GM18498 (cell line): ENCODE results near the gene LIPF.
"Not testable (repeated sequence)": the region's sequence is repeated elsewhere in the genome, so short reads cannot be mapped to it uniquely, and the experiment has no call there.

Experiments
- ATAC-seq: cut with Tn5 transposase; IDR thresholded peaks from one replicate; pipeline ENCODE4 v1.9.1; 2021; ENCODE audit warnings: mild to moderate bottlenecking, moderate library complexity; ENCODE audit not compliant: unreplicated experiment

LIPF gene, protein sequence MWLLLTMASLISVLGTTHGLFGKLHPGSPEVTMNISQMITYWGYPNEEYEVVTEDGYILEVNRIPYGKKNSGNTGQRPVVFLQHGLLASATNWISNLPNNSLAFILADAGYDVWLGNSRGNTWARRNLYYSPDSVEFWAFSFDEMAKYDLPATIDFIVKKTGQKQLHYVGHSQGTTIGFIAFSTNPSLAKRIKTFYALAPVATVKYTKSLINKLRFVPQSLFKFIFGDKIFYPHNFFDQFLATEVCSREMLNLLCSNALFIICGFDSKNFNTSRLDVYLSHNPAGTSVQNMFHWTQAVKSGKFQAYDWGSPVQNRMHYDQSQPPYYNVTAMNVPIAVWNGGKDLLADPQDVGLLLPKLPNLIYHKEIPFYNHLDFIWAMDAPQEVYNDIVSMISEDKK

DNA sequence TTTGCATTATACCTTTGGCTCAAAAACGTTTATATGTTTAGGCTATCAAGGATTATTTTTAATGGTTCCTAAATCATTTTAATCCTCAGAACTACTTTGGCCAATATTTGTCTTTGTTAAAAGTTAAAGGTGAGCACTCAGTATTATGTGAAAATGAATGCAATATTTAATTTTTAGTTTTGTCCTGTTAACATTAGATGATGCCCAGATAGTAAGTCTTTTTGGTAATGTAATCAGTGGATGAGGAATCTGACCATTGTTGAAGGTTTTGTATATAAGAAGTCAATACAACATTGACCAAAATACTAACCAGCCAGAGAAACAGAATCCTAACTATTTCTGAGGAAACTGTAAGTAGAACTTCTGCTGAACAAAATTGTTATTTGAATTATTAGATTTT lies at the start of gene LIPF:
TSS of gene LIPF (plus strand) at position 301 of the 400 bp plus-strand sequence. CDS start 2,856 bp downstream, outside the sequence.
- no peak for ATAC-seq

DNA sequence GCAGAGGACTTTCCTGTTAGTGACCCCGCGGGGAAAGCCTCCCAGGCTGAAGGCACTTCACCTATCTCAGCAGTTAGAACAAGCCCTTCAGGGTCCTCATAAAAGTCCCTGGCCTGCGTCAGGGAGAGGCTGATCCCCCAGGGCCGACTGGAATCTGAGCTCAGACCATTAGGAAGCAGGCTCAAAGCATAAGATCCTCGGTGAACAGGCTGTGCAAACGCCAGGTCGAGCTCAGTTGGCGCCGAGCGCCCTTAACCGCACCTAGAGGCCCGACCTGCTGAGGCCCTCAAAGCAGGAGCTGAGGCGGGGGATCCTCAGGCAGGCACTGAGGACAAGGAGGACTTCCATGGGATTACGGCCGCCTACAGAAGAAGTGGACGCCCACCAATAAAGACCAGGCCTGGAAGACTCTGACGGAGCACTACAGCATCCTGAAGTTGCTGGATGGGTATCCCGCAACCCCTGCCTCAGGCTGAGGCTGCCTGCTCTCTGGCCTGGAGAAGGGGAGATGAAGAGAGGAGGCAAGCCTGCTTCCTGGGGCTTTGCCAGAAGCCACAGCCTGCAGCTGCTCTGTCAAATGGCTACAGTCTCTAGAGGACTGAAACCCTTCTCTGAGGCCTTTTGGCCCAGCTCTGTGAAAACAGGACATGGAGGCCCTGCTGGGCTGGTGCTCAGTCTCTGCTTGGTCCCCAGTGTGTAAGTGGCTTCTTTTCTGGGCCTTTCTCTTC lies 47.8 kb upstream of the LIPF start:
- ATAC-seq, result no peak

DNA sequence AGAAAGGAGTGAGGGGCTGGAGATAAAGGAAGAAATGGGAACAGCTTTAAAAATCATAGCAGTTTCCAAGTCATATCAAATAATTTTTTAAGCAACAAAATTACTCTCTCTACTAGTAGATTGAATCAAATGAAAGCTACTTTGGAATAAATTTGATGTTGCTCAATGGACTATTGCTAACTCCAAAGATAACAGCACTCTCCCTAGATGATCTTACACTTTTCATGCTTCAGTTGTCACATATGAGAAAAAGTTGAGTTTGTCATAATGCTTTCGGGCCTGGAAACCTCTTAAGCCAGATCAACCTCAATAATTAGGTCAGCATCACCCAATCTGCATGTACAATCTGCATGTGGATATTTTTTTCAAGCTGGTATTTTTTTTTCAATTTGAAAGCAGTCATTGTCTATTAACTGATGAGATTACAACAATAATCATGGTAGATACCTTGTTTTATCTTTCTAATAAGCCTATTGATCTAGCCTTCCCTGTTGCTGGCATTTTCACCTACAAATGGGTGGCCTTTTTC lies 46.4 kb upstream of the LIPF start:
- ATAC-seq, result no peak

DNA sequence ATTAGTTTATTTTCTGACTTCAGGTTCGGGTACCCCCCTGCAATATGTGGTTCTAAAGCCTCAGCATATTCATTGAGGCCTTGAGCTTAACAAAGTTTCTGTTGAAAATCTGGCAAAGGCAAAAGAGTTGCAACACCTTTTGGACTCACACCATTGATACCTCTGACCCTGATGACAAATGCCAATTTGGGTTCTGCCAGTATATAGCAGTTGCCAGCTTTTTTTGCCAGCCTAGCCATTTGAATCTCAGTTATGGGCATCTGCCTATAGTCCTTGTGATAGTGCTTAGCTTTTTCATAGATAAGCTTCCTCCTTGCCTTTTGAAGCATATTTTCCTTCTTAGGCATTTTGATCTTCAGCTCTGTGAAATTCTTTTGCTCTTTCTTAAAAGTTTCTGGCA lies 45.7 kb upstream of the LIPF start:
- no peak for ATAC-seq

DNA sequence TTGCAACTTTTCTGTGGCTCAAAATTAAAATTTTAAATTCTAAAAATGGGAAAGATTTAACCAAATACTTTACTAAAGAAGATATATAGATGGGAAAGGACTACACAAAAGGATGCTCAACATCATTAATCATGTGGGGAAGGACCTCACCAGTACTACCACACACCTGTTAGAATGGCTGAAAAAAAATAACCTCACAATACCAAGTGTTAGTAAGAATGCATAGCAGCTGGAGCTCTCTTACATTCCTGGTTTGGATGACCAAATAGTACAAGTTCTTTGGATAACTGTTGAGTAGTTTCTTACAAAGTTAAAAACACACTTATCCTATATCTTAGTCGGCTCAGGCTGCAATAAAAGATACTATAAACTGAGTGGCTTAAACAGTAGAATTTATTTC lies 43.8 kb upstream of the LIPF start:
- ATAC-seq, result no peak

DNA sequence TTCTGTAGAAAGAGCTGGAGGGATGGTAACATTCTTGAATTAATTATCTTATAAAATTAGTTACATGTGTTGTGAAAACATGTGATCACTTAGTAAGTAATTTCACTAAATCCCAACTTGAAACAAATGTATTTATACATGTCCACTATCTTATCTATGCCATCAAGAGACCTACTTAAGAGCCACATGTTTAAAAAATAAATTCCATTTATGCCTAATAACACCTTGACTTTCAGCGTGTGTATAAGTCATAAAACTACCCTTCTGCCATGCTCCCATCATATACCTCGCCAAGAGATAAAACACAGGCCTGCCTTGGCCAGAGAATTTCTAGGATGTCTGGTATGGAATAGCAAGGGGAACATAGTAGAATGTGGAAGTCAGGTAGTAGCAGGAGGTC lies 40.4 kb upstream of the LIPF start:
- ATAC-seq, result no peak

DNA sequence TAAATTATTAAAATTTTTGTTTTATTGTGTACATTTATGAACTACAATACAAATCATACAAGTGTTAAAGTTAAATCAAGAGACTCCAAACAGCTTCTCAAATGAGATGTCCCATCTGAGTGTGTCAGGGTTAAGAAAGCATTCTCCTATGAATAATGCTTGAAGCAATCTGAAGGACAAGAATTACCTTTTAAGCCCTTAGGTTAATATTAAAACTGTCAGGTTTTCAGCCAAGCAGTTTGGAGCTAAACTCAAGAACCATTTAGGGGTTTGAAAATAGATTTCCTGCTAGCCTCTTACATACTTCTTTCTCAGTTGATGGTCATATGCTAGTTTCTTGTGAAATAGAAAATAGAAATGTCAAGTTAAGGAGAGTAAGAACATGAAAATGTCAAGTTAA lies 39.4 kb upstream of the LIPF start:
- ATAC-seq, result no peak

DNA sequence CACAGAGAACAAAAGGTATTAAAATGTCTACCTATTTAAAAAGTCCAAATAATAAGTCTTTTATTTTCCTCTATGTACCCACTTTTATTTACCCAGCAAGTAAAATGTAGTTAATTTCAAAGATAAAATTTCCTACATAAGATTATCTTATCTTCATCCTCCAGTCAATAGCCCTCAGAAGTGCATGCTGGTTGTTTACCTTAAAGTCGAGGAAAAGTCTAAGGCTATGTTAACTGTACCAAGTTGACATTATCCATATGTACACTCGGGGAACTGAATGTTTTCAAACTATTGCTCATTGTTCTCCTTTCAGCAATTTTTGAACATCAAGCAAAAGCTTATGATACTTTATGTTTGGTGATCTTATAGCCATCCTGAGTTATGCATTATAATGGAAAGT lies 24.1 kb upstream of the LIPF start:
- no peak for ATAC-seq

DNA sequence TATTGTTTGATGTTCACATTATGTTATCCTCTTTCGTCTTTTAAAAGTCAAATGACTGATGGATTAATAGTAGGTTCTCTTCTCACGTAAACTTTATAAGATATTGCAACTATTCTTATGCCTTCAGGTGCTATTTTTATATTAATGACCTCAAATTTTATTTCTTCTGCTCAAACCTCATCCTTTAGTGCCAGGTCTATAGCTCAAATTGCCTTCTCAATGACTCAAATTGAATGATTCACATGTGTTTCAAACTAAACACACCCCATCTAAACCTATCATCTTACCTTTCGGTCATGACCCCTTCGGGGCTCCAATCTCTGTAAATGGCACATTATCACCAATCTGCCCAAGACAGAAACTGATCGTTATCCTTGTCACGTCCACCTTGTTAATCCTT lies 22.0 kb upstream of the LIPF start:
- no peak for ATAC-seq

DNA sequence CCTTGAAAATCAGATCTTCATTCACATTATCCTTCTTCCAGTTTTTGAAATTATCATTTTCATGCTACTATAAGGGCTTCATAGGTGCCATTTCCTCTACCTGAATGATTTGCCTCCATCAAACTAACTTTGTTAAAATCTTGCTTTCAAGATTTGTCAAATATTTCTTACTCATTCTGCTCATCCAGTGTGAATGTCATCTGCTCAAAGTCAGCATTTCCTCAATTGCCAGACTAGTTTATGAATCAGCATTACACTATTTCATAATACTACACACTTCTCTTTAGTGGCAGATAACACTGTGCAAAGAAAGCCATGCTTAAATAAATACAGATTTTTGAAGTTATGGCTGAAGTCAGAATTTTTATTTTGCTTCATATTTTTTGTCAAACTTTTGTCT lies 21.3 kb upstream of the LIPF start:
- no peak for ATAC-seq

DNA sequence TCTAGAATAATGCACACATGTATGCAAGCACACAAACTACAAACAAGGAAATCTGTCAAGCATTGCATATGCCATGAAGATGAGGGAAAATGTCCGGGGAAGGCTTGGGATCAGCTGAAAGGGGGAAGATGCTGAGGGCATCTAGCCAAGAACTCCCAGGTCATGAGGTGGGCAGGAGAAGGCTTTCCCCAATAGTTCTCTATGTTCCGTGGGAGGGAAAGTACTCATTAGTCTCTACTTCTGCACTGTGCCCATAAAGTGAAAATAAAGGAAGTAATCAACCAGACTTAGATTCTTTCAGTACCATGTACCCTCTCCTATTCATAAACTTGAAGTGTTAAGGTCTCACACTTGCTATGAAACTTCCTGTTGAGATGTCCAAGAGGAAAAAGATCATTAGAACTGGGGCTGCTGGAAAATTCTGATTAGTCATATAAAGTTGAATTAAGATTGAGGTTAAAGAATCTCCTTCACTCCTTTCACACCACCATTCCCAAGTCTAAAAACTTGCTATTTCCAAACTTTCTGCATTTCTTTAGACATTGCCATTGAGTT lies 17.1 kb upstream of the LIPF start:
- no peak for ATAC-seq

DNA sequence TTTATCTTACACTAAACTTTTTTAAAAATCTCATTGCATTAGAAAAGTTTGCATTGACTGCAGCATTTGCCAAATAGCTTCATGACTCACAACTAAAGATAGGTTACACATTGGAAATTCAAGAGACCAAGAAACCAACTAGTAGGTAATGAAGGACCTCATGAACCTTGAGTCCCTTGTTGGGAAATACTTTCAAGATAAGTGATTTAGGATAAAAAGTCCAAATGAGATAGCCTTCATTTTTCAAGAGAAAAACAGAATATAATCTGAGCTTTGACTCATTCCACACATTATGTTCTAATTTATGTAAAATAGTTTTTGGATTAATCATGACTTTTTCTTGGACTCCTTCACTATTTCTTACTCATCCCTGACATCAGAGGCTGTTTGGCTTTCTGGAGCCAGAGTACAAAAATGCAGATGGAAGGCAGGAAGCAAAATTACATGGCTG lies 13.1 kb upstream of the LIPF start:
- ATAC-seq, result no peak

DNA sequence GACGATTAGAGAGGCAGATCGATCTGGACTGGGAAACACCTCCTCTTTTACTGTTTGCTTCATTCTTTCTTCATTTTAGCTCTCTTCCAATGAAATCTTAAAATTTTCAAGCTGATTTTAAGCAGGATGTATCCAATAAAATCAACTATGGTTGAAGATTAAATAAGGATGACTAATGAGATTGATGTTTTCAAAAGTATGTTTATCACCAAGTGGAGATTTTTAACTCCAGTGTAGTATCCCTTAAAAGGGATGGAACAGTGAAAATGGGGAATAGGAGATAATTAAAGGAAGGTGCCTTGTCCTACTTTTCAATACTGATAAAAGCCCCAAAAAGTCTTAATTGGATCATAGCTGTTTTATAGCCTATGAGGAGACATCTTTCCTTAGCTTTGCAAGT lies 11.6 kb upstream of the LIPF start:
- ATAC-seq, result no peak

DNA sequence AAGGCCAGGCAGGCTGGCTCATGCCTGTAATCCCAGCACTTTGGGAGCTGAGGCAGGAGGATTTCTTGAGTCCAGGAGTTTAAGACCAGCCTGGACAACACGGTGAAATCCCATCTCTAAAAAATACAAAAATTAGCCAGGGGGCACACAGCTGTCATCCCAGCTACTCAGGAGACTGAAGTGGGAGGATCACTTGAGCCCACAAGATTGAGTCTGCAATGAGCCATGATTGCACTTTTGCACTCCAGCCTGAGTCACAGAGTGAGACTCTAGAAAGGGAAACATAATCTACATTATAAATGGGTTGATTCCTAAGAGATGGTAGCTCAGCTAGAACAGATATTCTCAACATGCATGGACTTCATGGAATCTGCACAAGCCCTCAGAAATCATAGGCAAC lies 6.3 kb upstream of the LIPF start:
- no peak for ATAC-seq

DNA sequence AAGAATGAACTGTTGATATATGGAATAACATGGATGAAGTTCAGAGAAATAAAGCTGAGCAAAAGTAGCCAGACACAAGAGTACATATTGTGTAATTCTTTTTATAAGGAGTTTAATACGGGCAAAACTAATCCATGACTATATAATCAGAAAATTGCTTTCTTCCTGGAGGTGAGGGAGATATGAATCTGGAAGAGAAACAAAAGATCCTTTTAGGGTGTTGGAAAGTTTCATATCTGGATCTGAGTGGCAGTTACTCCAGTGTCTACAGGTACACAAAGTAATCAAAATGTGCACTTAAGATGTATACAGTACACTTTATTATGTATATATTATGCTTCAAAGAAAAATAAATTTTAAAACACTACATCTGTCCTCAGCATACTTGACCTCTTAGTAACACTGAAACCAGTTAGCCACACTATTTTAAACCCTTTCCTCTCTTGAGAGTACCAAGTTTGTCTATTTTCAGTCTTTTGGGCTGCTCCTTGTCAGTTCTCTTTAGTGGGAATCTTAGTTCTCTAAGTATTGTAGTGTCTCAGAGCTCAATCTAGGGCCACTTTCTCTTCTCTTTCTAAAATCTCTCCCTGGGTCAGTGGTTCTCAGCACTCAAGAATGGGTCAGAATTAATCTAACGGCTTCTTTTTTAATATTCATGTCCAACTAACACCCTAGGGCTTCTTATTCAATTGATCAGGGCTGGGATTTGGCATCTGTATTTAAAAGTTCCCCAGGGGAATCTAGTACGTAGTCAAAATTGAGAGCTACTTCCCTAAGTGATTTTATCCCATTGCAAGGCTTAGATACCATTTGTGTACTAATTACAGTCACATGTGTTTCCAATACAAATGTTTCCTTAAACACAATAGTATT lies 4.3 kb upstream of the LIPF start:
- ATAC-seq, result no peak

DNA sequence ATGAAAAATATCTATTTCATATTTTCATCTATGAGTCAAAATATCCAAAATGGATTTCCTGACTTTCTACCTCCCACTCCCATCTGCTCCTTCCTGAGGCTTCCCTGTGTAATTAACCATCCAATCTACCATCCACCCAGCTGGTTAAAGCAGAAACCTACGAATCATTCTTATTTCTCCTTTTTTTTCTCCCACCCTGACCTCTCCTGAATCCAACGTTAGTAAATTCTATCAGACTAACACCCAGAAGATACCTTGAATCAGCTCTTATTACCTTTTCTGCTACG lies 3.7 kb upstream of the LIPF start:
- ATAC-seq, result no peak

DNA sequence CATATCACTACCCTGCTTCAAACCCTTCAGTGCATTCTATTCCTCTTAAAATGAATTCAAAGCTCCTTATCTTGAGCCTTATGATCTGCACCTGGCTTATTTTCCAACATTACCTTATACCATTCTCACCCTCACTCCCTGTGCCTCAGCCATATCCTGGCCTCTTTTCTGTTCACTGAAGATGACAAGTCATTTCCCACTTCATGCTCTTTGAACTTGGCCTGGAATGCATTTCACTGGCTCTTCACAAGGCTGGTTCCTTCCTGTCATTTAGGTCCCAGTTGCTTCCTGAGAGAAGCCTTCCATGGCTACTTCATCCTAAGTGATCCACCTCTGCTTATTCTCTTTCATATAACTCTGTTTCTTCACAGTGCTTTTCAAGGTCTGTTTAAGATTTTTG lies 3.2 kb upstream of the LIPF start:
- no peak for ATAC-seq

DNA sequence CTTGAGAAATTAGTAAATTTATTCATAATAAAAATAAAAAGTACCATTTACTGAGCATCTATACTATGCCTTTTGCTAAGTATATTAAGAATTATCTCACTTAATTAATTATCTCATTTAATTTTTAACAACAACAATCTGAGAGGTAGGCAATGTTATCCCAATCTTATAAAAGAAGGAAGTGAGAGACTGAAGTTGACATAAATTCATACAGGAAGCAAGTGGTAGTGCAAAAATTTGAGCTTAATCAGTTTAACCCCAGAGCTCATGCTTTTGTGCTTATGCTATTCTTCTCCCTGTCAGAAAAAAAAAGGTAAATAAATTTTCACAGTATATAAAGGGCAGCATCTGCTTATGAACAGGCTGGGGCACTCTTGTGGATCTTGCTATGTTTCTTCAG lies 2.7 kb upstream of the LIPF start:
- no peak for ATAC-seq

DNA sequence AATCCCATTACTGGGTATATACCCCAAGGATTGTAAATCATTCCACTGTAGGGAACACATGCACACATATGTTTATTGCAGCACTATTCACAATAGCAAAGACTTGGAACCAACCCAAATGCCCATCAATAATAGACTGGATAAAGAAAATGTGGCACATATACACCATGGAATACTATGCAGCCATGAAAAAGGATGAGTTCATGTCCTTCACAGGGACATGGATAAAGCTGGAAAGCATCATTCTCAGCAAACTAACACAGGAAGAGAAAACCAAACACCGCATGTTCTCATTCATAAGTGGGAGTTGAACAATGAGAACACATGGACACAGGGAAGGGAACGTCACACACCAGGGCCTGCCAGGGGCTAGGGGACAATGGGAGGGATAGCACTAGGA lies 1.1 kb upstream of the LIPF start:
- not testable (repeated sequence) for ATAC-seq

DNA sequence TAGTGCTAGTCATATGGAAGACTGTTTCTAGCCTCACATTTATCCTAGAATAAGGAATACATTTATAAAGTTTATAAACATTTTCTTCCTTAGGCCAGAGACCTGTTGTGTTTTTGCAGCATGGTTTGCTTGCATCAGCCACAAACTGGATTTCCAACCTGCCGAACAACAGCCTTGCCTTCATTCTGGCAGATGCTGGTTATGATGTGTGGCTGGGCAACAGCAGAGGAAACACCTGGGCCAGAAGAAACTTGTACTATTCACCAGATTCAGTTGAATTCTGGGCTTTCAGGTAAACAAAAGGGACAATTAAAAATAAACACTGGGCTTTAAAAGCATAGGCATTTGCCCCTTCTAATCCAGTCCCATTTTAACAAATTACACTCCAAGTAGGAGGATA lies 4.2 kb downstream of the LIPF start:
- ATAC-seq, result no peak

DNA sequence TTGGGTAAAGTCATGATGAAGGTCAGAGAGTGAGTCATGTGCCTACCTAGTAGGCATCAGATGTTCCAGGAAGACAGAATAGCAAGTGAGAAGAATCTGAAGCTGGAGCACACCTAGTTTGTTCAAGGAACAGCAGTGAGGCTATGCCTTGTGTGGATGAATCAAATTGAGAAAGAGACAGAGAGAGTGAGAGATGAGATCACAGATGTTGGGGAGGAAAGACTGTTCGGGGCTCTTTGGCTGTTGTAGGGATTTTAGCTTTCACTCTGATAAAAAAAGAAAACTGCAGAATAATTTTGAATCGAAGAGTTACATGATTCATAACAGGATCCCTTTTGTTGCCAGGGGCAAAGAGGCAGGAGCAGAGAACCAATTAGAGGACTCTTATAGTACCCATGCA lies 6.3 kb downstream of the LIPF start:
- no peak for ATAC-seq
